ENCODE data around the gene PSMD1. TPM values are rescaled to one million over a fixed set of nuclear protein-coding genes. Genes with fewer than 3 reads are reported as not detected.

Gene PSMD1
- total RNA-seq, 1 donor from 2014 or later: 132 TPM

GRCh38 chr2:231069379-231070054, 12.8 kb downstream of the PSMD1 start:
- Histone ChIP-seq H3K4me1 (no peaks in the 10 kb centered on the region), H3K9me3 (ENCODE audit: low read depth) (no peaks in the 10 kb centered on the region), H3K79me2 (ENCODE audit: low read depth) (no peaks in the 10 kb centered on the region), H3K36me3 (peaks cover 36% of the 10 kb centered on the region), H4K20me1 (ENCODE audit: low read depth) (peaks cover 3% of the 10 kb centered on the region), H3K27me3 (no peaks in the 10 kb centered on the region), H3F3A (ENCODE audit: low read depth) (no peaks in the 10 kb centered on the region), H3K4me3 (no peak overlapping the region), H2AFZ (replicated peaks) (no peak overlapping the region), H3K27ac (no peak overlapping the region), H3K9ac (no peak overlapping the region), H3K4me2 (no peak overlapping the region)
- no peak for DNase-seq (ENCODE audit: low spot score)
- Mint-ChIP-seq H3K9me3 (no peaks in the 10 kb centered on the region), H3K4me1 (no peaks in the 10 kb centered on the region), H3K4me3 (no peak overlapping the region), H3K36me3 (peaks cover 3% of the 10 kb centered on the region), H3K27me3 (ENCODE audit: insufficient read depth, low read depth) (no peaks in the 10 kb centered on the region), H3K27ac (no peak overlapping the region)
- TF ChIP-seq EZH2 (IDR thresholded peaks at IDR 0.05): no peak
- TF ChIP-seq EZH2phosphoT487 (IDR thresholded peaks at IDR 0.05): no peak
- no peak for TF ChIP-seq CTCF (IDR thresholded peaks at IDR 0.05)

- H3K27me3 Mint-ChIP-seq (ENCODE audit: insufficient read depth, low read depth): no peaks in the 10 kb centered on the region
- no peaks in the 10 kb centered on the region for H3K4me1 Mint-ChIP-seq
- H3K9me3 Mint-ChIP-seq: no peaks in the 10 kb centered on the region
- Histone ChIP-seq H3K4me1 (no peaks in the 10 kb centered on the region), H3K9ac (no peak overlapping the region), H3K9me3 (ENCODE audit: low read depth) (no peaks in the 10 kb centered on the region), H3K4me2 (no peak overlapping the region), H4K20me1 (ENCODE audit: low read depth) (no peaks in the 10 kb centered on the region), H3K4me3 (no peak overlapping the region), H2AFZ (replicated peaks) (no peak overlapping the region), H3F3A (ENCODE audit: low read depth) (no peaks in the 10 kb centered on the region), H3K27me3 (no peaks in the 10 kb centered on the region), H3K27ac (no peak overlapping the region), H3K79me2 (ENCODE audit: low read depth) (no peaks in the 10 kb centered on the region), H3K36me3 (peaks cover 19% of the 10 kb centered on the region)
- no peak overlapping the region for H3K4me3 Mint-ChIP-seq
- no peak for DNase-seq (ENCODE audit: low spot score)
- TF ChIP-seq EZH2 (IDR thresholded peaks at IDR 0.05) (no peak), CTCF (IDR thresholded peaks at IDR 0.05) (no peak), EZH2phosphoT487 (IDR thresholded peaks at IDR 0.05) (no peak)
- no peak overlapping the region for H3K27ac Mint-ChIP-seq
- peaks cover 38% of the 10 kb centered on the region for H3K36me3 Mint-ChIP-seq
Observed at GRCh38 chr2:231084565-231084964, 27.9 kb downstream of the PSMD1 start.

- H3K4me2 ChIP-seq: no peak overlapping the region
- no peak overlapping the region for H3K9ac ChIP-seq
- H2AFZ ChIP-seq (replicated peaks): no peak overlapping the region
- H3K4me1 ChIP-seq: no peaks in the 10 kb centered on the region
- H3K79me2 ChIP-seq (ENCODE audit: low read depth): no peaks in the 10 kb centered on the region
- no peak overlapping the region for H3K4me3 Mint-ChIP-seq
- TF ChIP-seq EZH2phosphoT487 (IDR thresholded peaks at IDR 0.05) (no peak), CTCF (IDR thresholded peaks at IDR 0.05) (no peak), EZH2 (IDR thresholded peaks at IDR 0.05) (no peak)
- H4K20me1 ChIP-seq (ENCODE audit: low read depth): no peaks in the 10 kb centered on the region
- DNase-seq (ENCODE audit: low spot score): no peak
- H3K27ac Mint-ChIP-seq: no peak overlapping the region
- H3K27me3 ChIP-seq: no peaks in the 10 kb centered on the region
- H3K36me3 Mint-ChIP-seq: peaks cover 37% of the 10 kb centered on the region
- H3F3A ChIP-seq (ENCODE audit: low read depth): no peaks in the 10 kb centered on the region
- H3K9me3 ChIP-seq (ENCODE audit: low read depth): no peaks in the 10 kb centered on the region
- H3K4me1 Mint-ChIP-seq: no peaks in the 10 kb centered on the region
- H3K27me3 Mint-ChIP-seq (ENCODE audit: insufficient read depth, low read depth): no peaks in the 10 kb centered on the region
- H3K4me3 ChIP-seq: no peak overlapping the region
- H3K9me3 Mint-ChIP-seq: no peaks in the 10 kb centered on the region
- H3K36me3 ChIP-seq: peaks cover 5% of the 10 kb centered on the region
- no peak overlapping the region for H3K27ac ChIP-seq
Observed at GRCh38 chr2:231088754-231089153, 32.1 kb downstream of the PSMD1 start.

All from neural progenitor cell (in vitro differentiated cells).